ENCODE results near the gene SNRPA1. TPM values are rescaled to one million over a fixed set of nuclear protein-coding genes. Genes with fewer than 3 reads are reported as not detected.
A peak's percentile ranks its signal among the peaks of the same experiment; 100 is the strongest.

Gene SNRPA1
- total RNA-seq, 1 donor from 2014 or later = 79.5 TPM

DNA sequence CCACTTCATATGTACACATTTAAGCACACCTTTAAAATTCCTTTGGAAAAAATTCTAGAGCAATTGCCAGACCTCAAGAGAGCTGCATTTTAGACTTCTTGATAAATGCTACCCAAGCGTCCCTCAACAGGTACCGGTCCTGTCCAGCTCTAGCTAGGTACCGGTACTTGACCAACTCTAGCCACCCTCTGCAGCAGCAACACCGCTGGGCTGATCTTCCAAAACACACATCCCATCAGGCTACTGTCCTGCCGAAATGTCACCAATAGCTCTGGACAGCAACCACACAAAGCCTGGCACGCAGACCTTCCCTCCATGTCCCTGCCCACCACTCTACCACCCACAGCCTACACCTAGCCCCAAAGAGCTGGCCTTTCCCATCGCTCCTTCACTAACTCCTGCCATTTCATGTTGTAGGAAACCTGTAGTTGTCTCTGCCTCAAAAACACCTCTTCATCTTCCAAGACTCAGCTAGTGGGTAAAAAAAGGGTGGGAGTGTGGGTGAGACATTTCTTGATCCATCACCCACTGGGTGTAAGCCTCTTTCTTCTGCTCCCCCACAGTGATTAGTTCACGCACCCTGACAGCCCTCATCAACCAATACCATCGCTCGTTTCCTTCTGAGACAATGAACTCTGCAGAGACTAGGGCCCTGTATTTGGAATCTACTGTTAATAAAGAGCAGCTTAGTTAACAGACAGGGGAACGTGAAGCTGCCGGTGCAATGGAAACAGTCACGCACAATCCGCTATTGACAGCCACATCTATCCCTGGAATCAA lies 50.0 kb downstream of the SNRPA1 start:
- Mint-ChIP-seq H3K4me3 (ENCODE audit: unreplicated experiment) (peak overlapping the region; percentile 1), H3K4me1 (ENCODE audit: low read depth, unreplicated experiment) (peaks cover 27% of the 10 kb centered on the region), H3K27ac (ENCODE audit: unreplicated experiment) (no peak overlapping the region), H3K9me3 (ENCODE audit: unreplicated experiment) (no peaks in the 10 kb centered on the region), H3K27me3 (ENCODE audit: low read depth, unreplicated experiment) (no peaks in the 10 kb centered on the region), H3K36me3 (ENCODE audit: low read depth, unreplicated experiment) (peaks cover 3% of the 10 kb centered on the region)
- FAIRE-seq (no peak), DNase-seq (ENCODE audit: low read depth) (no peak)
- TF ChIP-seq, protein P1, sequence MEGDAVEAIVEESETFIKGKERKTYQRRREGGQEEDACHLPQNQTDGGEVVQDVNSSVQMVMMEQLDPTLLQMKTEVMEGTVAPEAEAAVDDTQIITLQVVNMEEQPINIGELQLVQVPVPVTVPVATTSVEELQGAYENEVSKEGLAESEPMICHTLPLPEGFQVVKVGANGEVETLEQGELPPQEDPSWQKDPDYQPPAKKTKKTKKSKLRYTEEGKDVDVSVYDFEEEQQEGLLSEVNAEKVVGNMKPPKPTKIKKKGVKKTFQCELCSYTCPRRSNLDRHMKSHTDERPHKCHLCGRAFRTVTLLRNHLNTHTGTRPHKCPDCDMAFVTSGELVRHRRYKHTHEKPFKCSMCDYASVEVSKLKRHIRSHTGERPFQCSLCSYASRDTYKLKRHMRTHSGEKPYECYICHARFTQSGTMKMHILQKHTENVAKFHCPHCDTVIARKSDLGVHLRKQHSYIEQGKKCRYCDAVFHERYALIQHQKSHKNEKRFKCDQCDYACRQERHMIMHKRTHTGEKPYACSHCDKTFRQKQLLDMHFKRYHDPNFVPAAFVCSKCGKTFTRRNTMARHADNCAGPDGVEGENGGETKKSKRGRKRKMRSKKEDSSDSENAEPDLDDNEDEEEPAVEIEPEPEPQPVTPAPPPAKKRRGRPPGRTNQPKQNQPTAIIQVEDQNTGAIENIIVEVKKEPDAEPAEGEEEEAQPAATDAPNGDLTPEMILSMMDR (IDR thresholded peaks at IDR 0.05; ENCODE audit: insufficient read depth, low read depth, low read length) = no peak
- TF ChIP-seq EZH2 (IDR thresholded peaks at IDR 0.05; ENCODE audit: insufficient read depth, low read length) = no peak
- Histone ChIP-seq H3K36me3 (ENCODE audit: insufficient read depth, low read length) (peaks cover 20% of the 10 kb centered on the region), H3K27ac (ENCODE audit: low read depth, low read length) (no peak overlapping the region), H2AFZ (ENCODE audit: low read depth, low read length) (no peak overlapping the region), H3K27me3 (ENCODE audit: insufficient read depth, low read length) (no peaks in the 10 kb centered on the region), H3K9ac (ENCODE audit: low read length) (no peak overlapping the region), H3K79me2 (ENCODE audit: insufficient read depth, low read length) (peaks cover 100% of the 10 kb centered on the region), H3K4me1 (ENCODE audit: insufficient read depth, low read length) (peaks cover 40% of the 10 kb centered on the region), H3K4me2 (ENCODE audit: low read length) (peak overlapping the region; percentile 21), H4K20me1 (ENCODE audit: insufficient read depth, low read length) (peaks cover 98% of the 10 kb centered on the region), H3K4me3 (ENCODE audit: insufficient read depth, low read depth, low read length) (no peak overlapping the region), H3K9me3 (ENCODE audit: insufficient read depth, low read depth, low read length) (no peaks in the 10 kb centered on the region)

DNA sequence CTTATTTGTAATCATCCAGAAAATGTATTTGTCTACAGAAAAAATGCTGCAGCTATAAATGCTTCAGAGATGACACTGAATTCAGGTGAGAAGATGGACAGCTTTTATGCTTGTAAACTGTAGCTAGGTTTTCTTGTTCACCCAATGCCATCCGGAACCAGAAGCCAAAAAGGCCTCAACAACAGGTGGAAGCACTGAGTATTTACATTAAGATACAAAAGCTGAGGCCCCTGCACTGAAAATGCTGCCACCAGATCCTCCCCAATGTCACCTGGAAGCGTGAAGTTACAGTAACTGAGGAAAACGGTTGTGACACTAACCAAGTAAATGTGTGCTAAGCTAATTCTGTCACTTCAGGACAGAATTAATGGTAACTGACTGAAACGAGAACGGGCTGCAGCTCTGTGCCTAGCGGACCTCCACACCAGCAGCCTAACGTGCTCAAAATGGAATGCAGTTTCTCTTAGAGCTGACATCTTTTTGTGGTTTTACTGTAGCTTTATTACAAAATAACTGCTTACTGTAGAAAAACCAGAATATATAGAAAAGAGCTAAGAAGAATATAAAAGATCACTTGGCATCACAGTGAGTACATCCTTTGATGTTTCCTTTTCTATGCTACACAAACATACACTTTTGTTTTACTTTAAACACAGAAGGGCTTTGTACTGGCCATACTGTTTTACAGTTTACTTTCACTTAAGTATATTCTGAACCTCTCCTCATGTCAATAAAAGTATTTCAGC lies 50.8 kb downstream of the SNRPA1 start:
- Mint-ChIP-seq H3K4me1 (ENCODE audit: low read depth, unreplicated experiment) (peaks cover 24% of the 10 kb centered on the region), H3K4me3 (ENCODE audit: unreplicated experiment) (no peak overlapping the region), H3K27me3 (ENCODE audit: low read depth, unreplicated experiment) (no peaks in the 10 kb centered on the region), H3K27ac (ENCODE audit: unreplicated experiment) (no peak overlapping the region), H3K36me3 (ENCODE audit: low read depth, unreplicated experiment) (peaks cover 3% of the 10 kb centered on the region), H3K9me3 (ENCODE audit: unreplicated experiment) (no peaks in the 10 kb centered on the region)
- H3K27ac ChIP-seq (ENCODE audit: low read depth, low read length) = no peak overlapping the region
- peaks cover 100% of the 10 kb centered on the region for H3K79me2 ChIP-seq (ENCODE audit: insufficient read depth, low read length)
- H3K36me3 ChIP-seq (ENCODE audit: insufficient read depth, low read length) = peaks cover 20% of the 10 kb centered on the region
- H3K9me3 ChIP-seq (ENCODE audit: insufficient read depth, low read depth, low read length) = no peaks in the 10 kb centered on the region
- H3K4me3 ChIP-seq (ENCODE audit: insufficient read depth, low read depth, low read length) = no peak overlapping the region
- H4K20me1 ChIP-seq (ENCODE audit: insufficient read depth, low read length) = peaks cover 99% of the 10 kb centered on the region
- H3K4me1 ChIP-seq (ENCODE audit: insufficient read depth, low read length) = peaks cover 35% of the 10 kb centered on the region
- FAIRE-seq (no peak), DNase-seq (ENCODE audit: low read depth) (peak; percentile 62)
- H3K9ac ChIP-seq (ENCODE audit: low read length) = no peak overlapping the region
- TF ChIP-seq, protein P1 (IDR thresholded peaks at IDR 0.05; ENCODE audit: insufficient read depth, low read depth, low read length) = no peak
- no peak for TF ChIP-seq EZH2 (IDR thresholded peaks at IDR 0.05; ENCODE audit: insufficient read depth, low read length)
- H2AFZ ChIP-seq (ENCODE audit: low read depth, low read length) = no peak overlapping the region
- H3K27me3 ChIP-seq (ENCODE audit: insufficient read depth, low read length) = no peaks in the 10 kb centered on the region
- H3K4me2 ChIP-seq (ENCODE audit: low read length) = peak overlapping the region; percentile 21

Measured in astrocyte (in vitro differentiated cells and primary cell).